MCF 10A (cell line): ENCODE data around the gene MTHFD2L. TPM values are rescaled to one million over a fixed set of nuclear protein-coding genes. Genes with fewer than 3 reads are reported as not detected.
"Not testable (repeated sequence)": the region's sequence is repeated elsewhere in the genome, so short reads cannot be mapped to it uniquely, and the experiment has no call there.

Source experiments
- BruUV-seq: library from RNA; stranded (reverse); fragments of 400-500 nt; replicated peaks from 2 replicates; lab custom pipeline; 2021; lab: Mats Ljungman, UMichigan
- CTCF ChIA-PET: fragments of 300-600 bp; sonication (Branson Sonifier 250); formaldehyde crosslinking; extraction: SDS; loops from one replicate; lab custom pipeline; 2021; ENCODE audit warnings: antibody characterized with exemption, inconsistent platforms; lab: Yijun Ruan, JAX
- POLR2A ChIA-PET: fragments of 300-600, 350-650 bp; sonication (Branson Sonifier 250); formaldehyde crosslinking; extraction: SDS; loops from one replicate; lab custom pipeline; 2020; ENCODE audit warnings: antibody characterized with exemption, inconsistent platforms; lab: Yijun Ruan, JAX
- DNase-seq: peaks from one replicate; pipeline ENCODE4 v3.0.0-alpha.2; 2018; ENCODE audit not compliant: unreplicated experiment
- H3K27ac Mint-ChIP-seq: one replicate; pipeline ENCODE4 v1.8.0; 2022; ENCODE audit warnings: mild to moderate bottlenecking, low read depth, mixed read lengths; ENCODE audit not compliant: unreplicated experiment
- H3K27me3 Mint-ChIP-seq: one replicate; pipeline ENCODE4 v1.8.0; 2022; ENCODE audit warnings: mixed read lengths; ENCODE audit not compliant: insufficient read depth, unreplicated experiment
- H3K36me3 Mint-ChIP-seq: one replicate; pipeline ENCODE4 v1.8.0; 2022; ENCODE audit warnings: mild to moderate bottlenecking, moderate library complexity, mixed read lengths; ENCODE audit not compliant: insufficient read depth, unreplicated experiment
- H3K4me1 Mint-ChIP-seq: one replicate; pipeline ENCODE4 v1.8.0; 2022; ENCODE audit warnings: mixed read lengths; ENCODE audit not compliant: insufficient read depth, unreplicated experiment
- H3K4me3 Mint-ChIP-seq: one replicate; pipeline ENCODE4 v1.8.0; 2022; ENCODE audit warnings: mild to moderate bottlenecking, moderate library complexity, mixed read lengths; ENCODE audit not compliant: unreplicated experiment
- H3K9me3 Mint-ChIP-seq: one replicate; pipeline ENCODE4 v1.8.0; 2022; ENCODE audit warnings: mixed read lengths; ENCODE audit not compliant: unreplicated experiment
- intact Hi-C: fragments of 100-400 bp; cut with micrococcal nuclease; formaldehyde crosslinking; loops from 2 replicates; pipeline ENCODE4 v1.14.1; 2022
- total RNA-seq: library from RNA; stranded (reverse); gene quantifications from 2 replicates; pipeline ENCODE4 v1.2.3, GENCODE V29; 2022
- TF ChIP-seq, protein P1 (sequence below): fragments of 200-600 bp; IDR thresholded peaks from one replicate; pipeline ENCODE4 v1.8.0; 2022; ENCODE audit warnings: antibody characterized with exemption, mild to moderate bottlenecking; ENCODE audit not compliant: unreplicated experiment

MTHFD2L gene
- total RNA-seq, 1 experiment from 2014 or later = 113 TPM

DNA sequence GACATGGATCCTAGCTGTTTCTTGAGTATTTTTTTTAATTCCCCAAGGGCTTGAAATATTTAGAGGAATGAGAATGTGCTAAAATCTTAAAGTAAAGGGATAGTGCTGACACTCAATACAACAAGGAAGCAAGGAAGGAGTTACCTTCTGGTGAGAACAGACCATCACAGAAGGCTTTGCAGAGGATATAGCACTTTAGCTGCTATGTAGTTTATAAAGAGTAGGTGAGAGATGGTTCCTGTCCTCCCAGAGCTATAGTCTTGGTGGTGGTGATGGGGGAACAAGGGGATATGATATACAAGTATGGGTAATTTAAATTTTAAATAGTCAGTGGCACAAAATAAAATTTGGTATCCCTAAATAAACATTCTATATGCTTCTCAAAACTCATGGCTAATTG, 47.6 kb downstream of the MTHFD2L start:
- peaks cover 69% of the 10 kb centered on the region for H3K36me3 Mint-ChIP-seq
- CTCF ChIA-PET = interaction anchor here (0.8 to 1.4 kb wide), 5 partner anchors 10 to 114 kb away, joined by 3 to 4 read pairs (median 3); no protein-coding TSS in a partner anchor
- H3K27me3 Mint-ChIP-seq = no peaks in the 10 kb centered on the region
- no peak for DNase-seq
- intact Hi-C loops = no loop called here
- POLR2A ChIA-PET = interaction anchor here (0.8 to 1.2 kb wide), 2 partner anchors 10 to 19 kb away, joined by 3 to 5 read pairs; no protein-coding TSS in a partner anchor
- H3K4me3 Mint-ChIP-seq = no peak overlapping the region
- peaks cover 19% of the 10 kb centered on the region for H3K4me1 Mint-ChIP-seq
- no peaks in the 10 kb centered on the region for H3K9me3 Mint-ChIP-seq
- TF ChIP-seq, protein P1, sequence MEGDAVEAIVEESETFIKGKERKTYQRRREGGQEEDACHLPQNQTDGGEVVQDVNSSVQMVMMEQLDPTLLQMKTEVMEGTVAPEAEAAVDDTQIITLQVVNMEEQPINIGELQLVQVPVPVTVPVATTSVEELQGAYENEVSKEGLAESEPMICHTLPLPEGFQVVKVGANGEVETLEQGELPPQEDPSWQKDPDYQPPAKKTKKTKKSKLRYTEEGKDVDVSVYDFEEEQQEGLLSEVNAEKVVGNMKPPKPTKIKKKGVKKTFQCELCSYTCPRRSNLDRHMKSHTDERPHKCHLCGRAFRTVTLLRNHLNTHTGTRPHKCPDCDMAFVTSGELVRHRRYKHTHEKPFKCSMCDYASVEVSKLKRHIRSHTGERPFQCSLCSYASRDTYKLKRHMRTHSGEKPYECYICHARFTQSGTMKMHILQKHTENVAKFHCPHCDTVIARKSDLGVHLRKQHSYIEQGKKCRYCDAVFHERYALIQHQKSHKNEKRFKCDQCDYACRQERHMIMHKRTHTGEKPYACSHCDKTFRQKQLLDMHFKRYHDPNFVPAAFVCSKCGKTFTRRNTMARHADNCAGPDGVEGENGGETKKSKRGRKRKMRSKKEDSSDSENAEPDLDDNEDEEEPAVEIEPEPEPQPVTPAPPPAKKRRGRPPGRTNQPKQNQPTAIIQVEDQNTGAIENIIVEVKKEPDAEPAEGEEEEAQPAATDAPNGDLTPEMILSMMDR = no peak
- peak overlapping the region; percentile 77 for H3K27ac Mint-ChIP-seq
- BruUV-seq = no TSS peak

DNA sequence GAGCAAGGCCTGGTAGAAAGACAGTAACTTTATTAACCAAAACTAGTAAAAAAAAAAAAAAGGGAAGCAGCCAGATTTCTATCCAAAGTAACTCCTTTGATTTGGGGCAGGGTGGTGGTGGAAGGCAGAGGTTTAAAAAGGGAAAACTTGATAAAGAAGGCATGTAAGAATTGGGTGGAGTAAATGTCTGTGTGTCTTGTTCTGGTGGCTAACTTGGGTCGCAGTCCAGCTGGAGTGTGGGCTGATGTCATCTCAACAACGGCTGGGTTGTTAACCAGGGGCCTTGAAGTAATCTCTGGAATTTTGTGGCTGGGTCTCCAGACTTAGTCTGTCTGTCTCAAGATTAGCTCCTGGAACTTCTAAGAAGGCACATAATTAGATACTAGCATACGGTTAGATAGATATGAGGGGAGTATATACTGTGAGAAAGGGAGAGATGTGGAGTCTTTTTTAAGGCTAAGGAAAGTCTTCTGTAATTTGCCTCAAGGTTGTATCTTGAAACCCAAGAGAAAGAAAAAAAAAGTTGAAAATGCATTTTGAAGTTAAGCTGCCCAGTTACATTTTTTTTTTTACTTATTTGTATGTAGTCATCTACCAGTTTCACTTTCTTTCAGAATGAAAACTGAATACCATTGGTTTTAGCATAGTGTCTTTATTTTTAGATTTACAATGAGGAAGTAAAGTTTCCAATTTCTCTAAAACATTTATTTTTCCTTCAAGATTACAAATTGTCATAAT, 48.3 kb downstream of the MTHFD2L start:
- no peak overlapping the region for H3K4me3 Mint-ChIP-seq
- no peaks in the 10 kb centered on the region for H3K27me3 Mint-ChIP-seq
- CTCF ChIA-PET = no interaction called here

DNA sequence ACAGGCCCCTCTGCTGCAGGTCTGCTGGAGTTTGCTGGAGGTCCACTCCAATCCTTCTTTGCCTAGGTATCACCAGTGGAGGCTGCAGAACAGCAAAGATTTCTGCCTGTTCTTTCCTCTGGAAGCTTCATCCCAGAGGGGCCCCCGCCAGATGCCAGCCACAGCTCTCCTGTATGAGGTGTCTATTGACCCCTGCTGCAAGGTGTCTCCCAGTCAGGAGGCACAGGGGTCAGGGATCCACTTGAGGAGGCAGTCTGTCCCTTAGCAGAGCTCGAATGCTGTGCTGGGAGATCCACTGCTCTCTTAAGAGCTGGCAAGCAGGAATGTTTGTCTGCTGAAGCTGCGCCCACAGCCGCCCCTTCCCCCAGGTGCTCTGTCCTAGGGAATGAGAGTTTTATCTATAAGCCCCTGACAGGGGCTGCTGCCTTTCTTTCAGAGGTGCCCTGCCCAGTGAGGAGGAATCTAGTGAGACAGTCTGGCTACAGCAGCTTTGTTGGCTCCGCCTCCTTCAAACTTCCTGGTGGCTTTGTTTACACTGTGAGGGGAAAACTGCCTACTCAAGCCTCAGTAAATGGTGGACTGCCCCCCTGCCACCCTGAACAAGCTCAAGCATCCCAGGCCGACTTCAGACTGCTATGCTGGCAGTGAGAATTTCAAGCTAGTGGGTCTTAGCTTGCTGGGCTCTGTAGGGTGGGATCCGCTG, 56.7 kb downstream of the MTHFD2L start:
- ChIA-PET CTCF (interaction anchor here (0.9 to 2.1 kb wide), 2 partner anchors 14 to 98 kb away, joined by 3 to 7 read pairs; no protein-coding TSS in a partner anchor), POLR2A (interaction anchor here (0.7 to 1.0 kb wide), 2 partner anchors 9 to 29 kb away, joined by 3 read pairs; no protein-coding TSS in a partner anchor)
- H3K9me3 Mint-ChIP-seq = peaks cover 20% of the 10 kb centered on the region
- H3K4me3 Mint-ChIP-seq, BruUV-seq, intact Hi-C loops, H3K27ac Mint-ChIP-seq, H3K27me3 Mint-ChIP-seq, DNase-seq: not testable (repeated sequence)
- H3K36me3 Mint-ChIP-seq = peaks cover 53% of the 10 kb centered on the region
- H3K4me1 Mint-ChIP-seq = peaks cover 27% of the 10 kb centered on the region

More for the DNA sequence above, 48.3 kb downstream of the MTHFD2L start:
- Mint-ChIP-seq H3K9me3 (no peaks in the 10 kb centered on the region), H3K27ac (peak overlapping the region; percentile 77), H3K36me3 (peaks cover 68% of the 10 kb centered on the region), H3K4me1 (peaks cover 19% of the 10 kb centered on the region)
- TF ChIP-seq, protein P1 = no peak
- no peak for DNase-seq
- POLR2A ChIA-PET = interaction anchor here (0.7 kb wide), 1 partner anchor 109 kb away, joined by 4 read pairs; no protein-coding TSS in a partner anchor
- intact Hi-C loops = no loop called here
- no TSS peak for BruUV-seq

DNA sequence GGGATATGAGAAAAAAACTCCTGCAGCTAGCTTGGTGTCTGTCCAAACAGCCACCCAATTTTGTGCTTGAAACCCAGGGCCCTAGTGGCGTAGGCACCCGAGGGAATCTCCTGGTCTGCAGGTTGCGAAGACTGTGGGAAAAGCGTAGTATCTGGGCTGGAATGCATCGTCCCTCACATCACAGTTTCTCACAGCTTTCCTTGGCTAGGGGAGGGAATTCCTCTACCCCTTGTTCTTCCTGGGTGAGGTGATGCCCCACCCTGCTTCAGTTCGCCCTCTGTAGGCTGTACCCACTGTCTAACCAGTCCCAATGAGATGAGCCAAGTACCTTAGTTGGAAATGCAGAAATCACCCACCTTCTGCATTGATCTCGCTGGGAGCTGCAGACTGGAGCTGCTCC, 57.3 kb downstream of the MTHFD2L start:
- intact Hi-C loops, H3K27me3 Mint-ChIP-seq, H3K27ac Mint-ChIP-seq, BruUV-seq, DNase-seq, H3K4me3 Mint-ChIP-seq: not testable (repeated sequence)
- CTCF ChIA-PET = interaction anchor here (0.7 to 2.1 kb wide), 2 partner anchors 13 to 99 kb away, joined by 7 read pairs; no protein-coding TSS in a partner anchor
- peaks cover 53% of the 10 kb centered on the region for H3K36me3 Mint-ChIP-seq
- peaks cover 33% of the 10 kb centered on the region for H3K4me1 Mint-ChIP-seq
- H3K9me3 Mint-ChIP-seq = peaks cover 20% of the 10 kb centered on the region
- POLR2A ChIA-PET = interaction anchor here (0.7 to 1.1 kb wide), 2 partner anchors 9 to 10 kb away, joined by 3 read pairs; no protein-coding TSS in a partner anchor
